ENCODE measurements around the gene G6PD.
A peak's percentile ranks its signal among the peaks of the same experiment; 100 is the strongest.
"Not testable (repeated sequence)": the region's sequence is repeated elsewhere in the genome, so short reads cannot be mapped to it uniquely, and the experiment has no call there.

Gene G6PD

DNA sequence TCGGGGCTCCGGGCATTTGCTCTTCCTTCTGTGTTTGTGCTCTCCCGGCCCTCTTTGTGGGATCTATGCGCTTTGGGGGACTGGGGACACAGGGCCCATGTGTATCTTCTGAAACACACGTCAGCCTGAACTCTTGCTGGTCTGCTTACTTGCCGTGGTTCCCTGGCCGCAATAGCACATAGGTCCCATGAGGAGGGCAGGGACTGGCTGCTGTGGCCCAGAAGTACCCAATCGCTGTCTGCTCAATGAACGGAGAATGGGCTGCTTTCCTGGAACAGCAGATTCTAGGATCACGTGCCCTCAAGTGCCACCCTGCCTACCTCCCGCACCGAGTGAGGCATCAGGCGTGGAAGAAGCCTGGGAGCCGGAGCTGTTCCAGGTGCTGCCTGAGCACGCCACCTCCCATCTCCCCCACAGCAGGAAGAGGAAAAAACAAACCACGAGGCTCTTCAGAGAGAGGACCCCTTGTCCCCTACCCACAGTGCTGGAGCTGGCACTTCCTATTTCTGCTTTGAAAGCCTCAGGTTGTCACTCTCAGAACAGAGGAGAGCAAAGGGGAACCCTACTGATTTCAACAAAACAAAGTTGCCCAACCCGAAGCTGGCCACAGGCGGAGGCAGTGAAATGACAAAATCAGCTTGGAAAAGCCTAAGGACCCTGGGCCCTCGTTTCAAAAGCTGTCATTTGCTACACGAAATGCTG, 3.8 kb downstream of the G6PD start:
- DNase-seq = no peak

GRCh38 chrX:154541896-154542722, 4.5 kb downstream of the G6PD start:
- no peak for DNase-seq

DNA sequence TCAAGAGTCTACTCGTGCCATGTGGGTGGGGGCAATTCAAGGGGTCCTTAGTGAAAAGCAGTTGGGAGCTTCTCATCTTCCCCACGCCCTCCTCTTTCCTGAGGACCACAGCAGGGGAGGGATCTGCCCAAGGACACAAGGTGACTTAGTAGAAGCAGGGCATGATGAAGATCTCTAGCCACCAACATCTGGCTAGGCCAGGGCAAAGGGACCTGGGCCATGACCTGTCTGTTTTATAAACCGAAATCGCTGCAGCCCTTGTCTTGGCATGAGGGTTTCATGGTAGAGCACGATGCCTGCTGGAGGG, 5.1 kb downstream of the G6PD start:
- no peak for DNase-seq

GRCh38 chrX:154540897-154541535, 5.6 kb downstream of the G6PD start:
- no peak for DNase-seq

DNA sequence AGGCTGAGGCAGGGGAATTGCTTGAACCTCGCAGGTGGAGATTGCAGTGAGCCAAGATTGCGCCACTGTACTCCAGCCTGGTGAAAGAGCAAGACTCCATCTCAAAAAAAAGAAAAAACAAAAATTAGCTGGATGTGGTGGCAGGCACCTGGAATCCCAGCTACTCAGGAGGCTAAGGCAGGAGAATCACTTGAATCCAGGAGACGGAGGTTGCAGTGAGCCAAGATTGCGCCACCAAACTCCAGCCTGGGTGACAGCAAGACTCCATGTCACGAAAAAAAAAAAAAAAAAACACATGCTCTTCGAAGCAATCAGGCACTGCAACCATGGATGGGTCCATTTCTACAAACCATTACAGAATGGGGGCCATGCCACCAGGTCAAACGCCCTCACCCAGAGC, 6.3 kb downstream of the G6PD start:
- not testable (repeated sequence) for DNase-seq

DNA sequence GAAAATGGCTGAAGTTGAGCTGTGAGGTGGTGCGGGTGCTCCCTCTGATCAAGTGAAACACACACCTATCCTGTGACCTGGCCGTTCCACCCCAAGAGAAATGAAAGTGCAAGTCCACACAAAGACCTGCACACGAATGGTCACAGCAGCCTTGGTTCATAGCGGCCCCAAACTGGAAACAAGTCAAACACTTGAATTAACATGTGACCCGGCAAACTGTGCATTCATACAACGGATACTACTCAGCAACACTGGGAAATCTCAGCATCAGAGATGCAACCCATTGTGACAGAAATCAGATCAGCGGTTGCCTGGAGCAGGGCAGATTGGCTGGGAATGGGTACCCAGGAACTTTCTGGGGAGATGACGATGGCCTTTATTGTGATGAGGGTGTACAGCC, 7.6 kb downstream of the G6PD start:
- DNase-seq = no peak

- no peak for DNase-seq
Observed at GRCh38 chrX:154535892-154536291, 10.8 kb downstream of the G6PD start.

- DNase-seq = peak; percentile 63
Observed at GRCh38 chrX:154534526-154535322, 11.9 kb downstream of the G6PD start.

- DNase-seq = no peak
Observed at GRCh38 chrX:154532690-154533089, 14.0 kb downstream of the G6PD start.

DNA sequence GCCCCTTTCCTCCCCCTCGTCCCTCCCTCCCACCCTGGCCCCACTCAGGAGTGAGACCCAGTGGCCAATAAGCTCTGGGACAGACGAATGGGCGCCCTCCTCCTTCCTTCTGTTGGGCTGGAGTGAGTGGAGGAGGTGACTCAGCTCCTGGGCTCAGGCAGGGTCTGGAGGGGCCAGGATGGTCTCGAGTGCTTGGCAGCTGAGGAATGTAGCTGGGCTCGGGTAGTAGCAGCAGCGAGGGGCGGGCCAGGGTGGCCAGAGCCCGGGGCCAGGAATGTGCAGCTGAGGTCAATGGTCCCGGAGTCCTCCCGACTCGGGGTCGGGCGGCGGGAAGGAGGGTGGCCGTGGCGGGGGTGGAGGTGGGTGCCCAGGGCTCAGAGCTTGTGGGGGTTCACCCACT, 15.0 kb downstream of the G6PD start:
- no peak for DNase-seq

DNA sequence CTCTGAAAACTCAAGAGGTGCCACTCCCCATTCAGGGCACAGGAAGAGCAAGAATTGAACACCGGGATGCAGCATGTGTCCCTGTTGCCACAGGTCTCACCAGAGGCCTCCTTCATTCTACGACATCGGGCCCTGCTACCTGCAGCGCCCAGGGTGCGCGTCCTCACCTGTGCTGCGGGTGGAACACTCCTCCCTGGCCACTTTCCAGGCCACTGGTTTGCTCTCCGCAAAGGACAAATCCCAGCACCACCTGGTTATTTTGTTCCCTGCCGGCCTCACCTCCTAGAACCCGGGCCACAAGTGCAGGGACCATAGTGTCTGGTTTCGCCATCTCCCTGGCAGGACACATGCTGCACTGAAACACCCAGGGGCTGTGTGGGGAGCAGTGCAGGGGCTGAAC, 16.4 kb downstream of the G6PD start:
- no peak for DNase-seq

DNA sequence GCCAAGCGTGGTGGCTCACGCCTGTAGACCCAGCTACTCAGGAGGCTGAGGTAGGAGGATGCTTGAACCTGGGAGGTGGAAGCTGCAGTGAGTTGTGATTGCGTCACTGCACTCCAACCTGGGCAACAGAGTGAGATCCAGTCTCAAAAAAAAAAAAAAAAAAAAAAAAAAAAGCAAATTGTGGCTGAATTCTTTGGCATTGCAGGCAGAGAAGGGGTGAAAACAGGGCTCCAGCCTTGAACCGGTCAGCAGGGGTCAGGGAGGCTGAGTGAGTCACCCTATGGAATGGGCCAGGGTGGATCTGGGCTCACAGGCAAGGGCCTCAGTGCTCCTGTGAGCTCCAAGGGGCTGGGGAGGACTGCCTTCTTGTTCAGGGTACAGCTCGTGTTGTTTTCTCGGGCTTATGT, 17.4 kb downstream of the G6PD start:
- DNase-seq = no peak

DNA sequence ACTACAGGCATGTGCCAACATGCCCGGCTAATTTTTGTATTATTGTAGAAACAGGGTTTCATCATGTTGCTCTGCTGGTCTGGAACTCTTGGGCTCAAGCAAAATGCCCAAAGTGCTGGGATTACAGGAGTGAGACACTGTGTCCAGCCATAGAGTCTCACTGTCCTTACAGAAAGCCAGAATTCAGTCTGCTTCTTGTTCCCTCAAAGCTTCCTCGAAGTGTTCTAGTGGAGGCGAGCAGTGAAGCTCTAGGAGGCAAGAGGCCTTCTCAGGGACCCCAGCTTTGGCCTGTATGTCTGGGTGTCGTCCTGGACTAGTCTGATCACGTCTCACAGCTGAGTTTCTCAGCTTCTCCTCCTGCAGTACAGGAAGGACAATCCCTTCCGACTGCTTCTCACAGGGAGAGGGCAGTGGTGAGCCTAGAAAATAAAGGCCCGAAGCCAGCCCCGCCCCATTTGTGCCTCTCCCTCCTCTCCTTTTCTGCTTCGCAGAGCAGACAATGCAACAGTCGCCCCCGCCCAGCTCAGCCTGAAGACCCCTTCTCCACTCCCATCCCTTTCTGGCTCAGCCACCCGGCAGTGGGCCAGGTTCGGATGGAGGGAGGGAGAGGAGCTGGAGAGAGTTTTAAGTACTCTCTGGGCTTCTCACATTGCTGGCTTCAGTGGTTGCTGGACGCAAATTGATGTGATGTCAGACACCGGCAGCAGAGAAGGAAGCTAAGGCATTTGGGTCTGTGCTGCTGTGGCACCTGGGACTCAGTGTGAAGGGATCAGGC, 19.6 kb downstream of the G6PD start:
- peak; percentile 65 for DNase-seq

DNA sequence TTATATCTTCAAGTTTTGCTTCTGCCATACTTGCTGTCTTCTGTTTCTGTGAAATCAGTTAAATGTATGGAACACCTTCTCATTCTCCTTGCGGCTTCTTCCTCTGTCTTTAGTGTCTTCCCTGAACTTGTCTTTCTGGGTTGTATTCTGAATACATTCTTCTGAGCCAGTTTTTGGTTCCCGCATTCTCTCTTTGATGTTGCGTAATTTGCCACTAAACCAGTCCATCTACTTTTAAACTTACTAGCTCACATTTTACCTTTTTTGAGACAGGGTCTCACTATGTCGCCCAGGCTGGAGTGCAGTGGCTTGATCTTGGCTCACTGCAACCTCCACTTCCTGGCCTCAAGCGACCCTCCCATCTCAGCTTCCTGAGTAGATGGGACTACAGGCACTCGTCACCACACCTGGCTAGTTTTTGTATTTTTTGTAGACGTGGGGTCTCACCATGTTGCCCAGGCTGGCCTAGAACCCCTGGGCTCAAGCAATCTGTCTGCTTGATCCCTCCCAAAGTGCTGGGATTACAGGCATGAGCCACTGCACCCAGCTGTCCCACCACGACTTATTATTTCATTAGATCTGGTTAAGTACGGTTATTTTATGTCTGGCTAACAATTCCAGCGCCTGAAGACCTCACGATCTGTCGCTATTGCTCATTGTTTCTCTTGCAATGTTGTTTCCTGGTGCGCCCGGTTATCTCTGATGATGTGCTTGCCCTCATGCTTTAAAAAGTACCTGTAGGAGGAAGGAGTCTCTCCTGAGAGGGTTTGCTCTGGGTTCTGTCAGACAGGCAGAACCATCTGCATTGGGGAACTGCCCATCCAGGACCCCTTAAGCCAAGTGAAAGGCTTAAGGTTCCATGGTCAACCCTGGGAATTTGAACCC, 20.8 kb downstream of the G6PD start:
- no peak for DNase-seq

- no peak for DNase-seq
Observed at GRCh38 chrX:154519389-154519788, 27.3 kb downstream of the G6PD start.

DNA sequence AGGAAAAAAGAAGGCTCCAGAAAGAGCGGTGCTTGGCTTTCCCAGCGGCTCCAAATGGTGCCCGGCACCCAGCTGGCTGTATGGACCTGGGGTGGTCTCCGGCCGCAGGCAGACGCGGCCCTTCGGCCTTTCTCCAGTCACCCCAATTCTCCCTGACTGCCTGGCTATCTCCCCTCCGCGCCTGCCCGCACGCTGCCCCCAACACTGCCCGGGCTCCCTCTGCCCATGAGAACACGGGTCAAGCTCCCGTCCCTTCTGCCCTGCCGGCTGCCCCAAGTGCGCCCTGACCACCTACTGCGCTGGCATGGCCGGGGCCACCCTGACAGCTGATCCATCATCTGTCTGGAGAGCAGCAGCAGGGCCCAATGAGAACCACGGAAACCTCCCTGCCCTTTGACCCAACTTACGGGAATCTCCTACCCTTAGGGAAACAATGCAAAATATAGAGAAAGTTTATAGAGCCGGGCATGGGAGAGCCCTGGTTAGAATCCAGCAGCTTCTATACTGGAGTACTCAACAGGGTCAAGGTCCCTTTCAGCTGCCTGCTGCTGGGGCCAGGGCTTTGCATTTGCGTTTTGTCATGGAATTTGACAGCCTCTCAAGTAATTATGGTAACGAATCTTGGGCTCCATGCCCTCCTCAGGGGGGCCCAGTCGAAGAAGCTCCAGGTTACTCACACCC, 29.4 kb downstream of the G6PD start:
- DNase-seq = no peak

- DNase-seq = no peak
Observed at GRCh38 chrX:154516656-154517100, 30.0 kb downstream of the G6PD start.

- peak; percentile 78 for DNase-seq
Observed at GRCh38 chrX:154515966-154516655, 30.5 kb downstream of the G6PD start, which contains the start of gene FAM3A. FAM3A (minus strand) TSS chrX:154516232; CDS start chrX:154515772, 460 bp downstream.

GRCh38 chrX:154515090-154515965, 31.3 kb downstream of the G6PD start:
- peak; percentile 19 for DNase-seq

Data from NCI-H2171 treated with DMSO at 0.1 percent for 48 hours (cell line).